HEK293 (cell line): ENCODE data around the gene TM2D1.

Source experiments
- ZIC2 ChIP-seq: fragments of 450-650 bp; formaldehyde crosslinking; IDR thresholded peaks from 2 replicates; pipeline ENCODE4 v1.5.1; 2016; ENCODE audit warnings: missing biosample characterization, missing genetic modification characterization
- ZNF785 ChIP-seq: fragments of 450-650 bp; formaldehyde crosslinking; IDR thresholded peaks from 2 replicates; pipeline ENCODE4 v1.5.1; 2016; ENCODE audit warnings: missing biosample characterization, missing genetic modification characterization

DNA sequence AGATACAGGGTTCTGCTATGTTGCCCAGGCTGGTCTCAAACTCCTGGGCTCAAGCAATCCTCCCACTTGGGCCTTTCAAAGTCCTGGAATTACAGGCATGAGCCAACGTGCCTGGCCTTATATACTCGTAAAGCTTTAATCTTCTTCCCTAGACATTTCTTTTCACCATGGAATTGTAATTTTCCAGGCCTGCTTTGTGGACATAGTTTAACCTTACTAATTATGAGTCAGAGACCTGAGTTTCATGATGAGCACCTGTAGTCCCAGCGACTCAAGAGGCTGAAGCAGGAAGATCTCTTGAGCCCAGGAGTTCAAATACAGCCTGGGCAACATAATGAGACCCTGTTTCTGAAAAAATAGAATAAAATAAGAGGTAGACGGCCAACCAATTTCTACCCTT is 29.6 kb upstream of the TM2D1 start:
- no peak for TF ChIP-seq ZIC2 (tag by site-specific recombination)
- TF ChIP-seq ZNF785 (tag by site-specific recombination), result no peak
